PC-3 (cell line): ENCODE results near the gene ZFP14.

Experiments
- EZH2 ChIP-seq: fragments of 300-600 bp; sonication (generic); IDR thresholded peaks from one replicate; pipeline ENCODE4 v1.6.1; 2017; ENCODE audit warnings: antibody characterized with exemption, mild to moderate bottlenecking, low read length; ENCODE audit not compliant: unreplicated experiment
- EZH2phosphoT487 ChIP-seq: fragments of 300-600 bp; sonication (generic); IDR thresholded peaks from 2 replicates; pipeline ENCODE4 v1.6.1; 2018; ENCODE audit warnings: mild to moderate bottlenecking, antibody characterized with exemption, low read length, borderline replicate concordance
- TF ChIP-seq, protein P1 (sequence below): fragments of 300-600 bp; sonication (generic); conservative IDR thresholded peaks from 2 replicates; pipeline ENCODE4 v1.5.1; 2017; ENCODE audit warnings: antibody characterized with exemption, low read depth, mild to moderate bottlenecking, low read length

DNA sequence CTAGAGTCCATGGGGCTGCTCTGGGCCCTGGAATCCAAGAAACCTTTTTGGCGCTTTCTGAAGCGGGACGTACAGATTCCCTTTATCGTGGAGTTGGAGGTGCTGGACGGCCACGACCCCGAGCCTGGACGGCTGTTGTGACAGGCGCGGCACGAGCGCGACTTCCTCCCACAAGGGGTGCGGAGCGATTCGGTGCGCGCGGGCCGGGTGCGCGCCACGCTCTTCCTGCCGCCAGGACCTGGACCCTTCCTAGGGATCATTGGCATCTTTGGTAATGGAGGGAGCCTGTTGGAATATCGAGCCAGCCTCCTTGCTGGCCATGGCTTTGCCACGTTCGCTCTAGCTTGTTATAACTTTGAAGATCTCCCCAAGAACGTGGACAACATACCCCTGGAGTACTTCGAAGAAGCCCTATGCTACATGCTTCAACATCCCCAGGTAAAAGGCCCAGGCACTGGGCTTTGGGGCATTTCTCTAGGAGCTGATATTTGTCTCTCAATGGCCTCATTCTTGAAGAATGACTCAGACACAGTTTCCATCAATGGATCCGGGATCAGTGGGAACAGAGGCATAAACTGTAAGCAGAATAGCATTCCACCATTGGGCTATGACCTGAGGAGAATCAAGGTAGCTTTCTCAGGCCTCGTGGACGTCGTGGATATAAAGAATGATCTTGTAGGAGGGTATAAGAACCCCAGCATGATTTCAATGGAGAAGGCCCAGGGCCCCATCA is 42.9 kb upstream of the ZFP14 start:
- TF ChIP-seq, protein P1, sequence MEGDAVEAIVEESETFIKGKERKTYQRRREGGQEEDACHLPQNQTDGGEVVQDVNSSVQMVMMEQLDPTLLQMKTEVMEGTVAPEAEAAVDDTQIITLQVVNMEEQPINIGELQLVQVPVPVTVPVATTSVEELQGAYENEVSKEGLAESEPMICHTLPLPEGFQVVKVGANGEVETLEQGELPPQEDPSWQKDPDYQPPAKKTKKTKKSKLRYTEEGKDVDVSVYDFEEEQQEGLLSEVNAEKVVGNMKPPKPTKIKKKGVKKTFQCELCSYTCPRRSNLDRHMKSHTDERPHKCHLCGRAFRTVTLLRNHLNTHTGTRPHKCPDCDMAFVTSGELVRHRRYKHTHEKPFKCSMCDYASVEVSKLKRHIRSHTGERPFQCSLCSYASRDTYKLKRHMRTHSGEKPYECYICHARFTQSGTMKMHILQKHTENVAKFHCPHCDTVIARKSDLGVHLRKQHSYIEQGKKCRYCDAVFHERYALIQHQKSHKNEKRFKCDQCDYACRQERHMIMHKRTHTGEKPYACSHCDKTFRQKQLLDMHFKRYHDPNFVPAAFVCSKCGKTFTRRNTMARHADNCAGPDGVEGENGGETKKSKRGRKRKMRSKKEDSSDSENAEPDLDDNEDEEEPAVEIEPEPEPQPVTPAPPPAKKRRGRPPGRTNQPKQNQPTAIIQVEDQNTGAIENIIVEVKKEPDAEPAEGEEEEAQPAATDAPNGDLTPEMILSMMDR: no peak
- no peak for TF ChIP-seq EZH2
- no peak for TF ChIP-seq EZH2phosphoT487
